Measurements from ENCODE around the gene DCDC2B.

Gene DCDC2B

GRCh38 chr1:32201011-32201855 is 7.7 kb upstream of the DCDC2B start:
- FAIRE-seq = no peak
- no peak for TF ChIP-seq POLR2A (IDR thresholded peaks at IDR 0.05; ENCODE audit: low read depth, low read length)
- no peak for DNase-seq (ENCODE audit: insufficient read length, low spot score)

- DNase-seq (ENCODE audit: insufficient read length, low spot score) = no peak
- TF ChIP-seq POLR2A (IDR thresholded peaks at IDR 0.05; ENCODE audit: low read depth, low read length) = no peak
- no peak for FAIRE-seq
Measured at GRCh38 chr1:32204943-32205361, 3.9 kb upstream of the DCDC2B start.

GRCh38 chr1:32205401-32206370 is 3.2 kb upstream of the DCDC2B start, which contains the start of gene IQCC:
Gene IQCC, plus strand, starts transcription at chr1:32205671. Its CDS starts 11 bp downstream, at chr1:32205682.
- TF ChIP-seq POLR2A (IDR thresholded peaks at IDR 0.05; ENCODE audit: low read depth, low read length) = peak; percentile 83
- FAIRE-seq (no peak), DNase-seq (ENCODE audit: insufficient read length, low spot score) (peak; percentile 79)

- TF ChIP-seq POLR2A (IDR thresholded peaks at IDR 0.05; ENCODE audit: low read depth, low read length) = 0 out of 2 replicates have a peak, but pooled peaks have one; percentile 11
- DNase-seq (ENCODE audit: insufficient read length, low spot score) = no peak
- no peak for FAIRE-seq
Measured at GRCh38 chr1:32208469-32208868, 420 bp upstream of the DCDC2B start.

- FAIRE-seq (no peak), DNase-seq (ENCODE audit: insufficient read length, low spot score) (peak; percentile 58)
- TF ChIP-seq POLR2A (IDR thresholded peaks at IDR 0.05; ENCODE audit: low read depth, low read length) = no peak
Measured at GRCh38 chr1:32215629-32216480, 7.0 kb downstream of the DCDC2B start.

GRCh38 chr1:32216566-32216965 is 7.7 kb downstream of the DCDC2B start:
- FAIRE-seq (no peak), DNase-seq (ENCODE audit: insufficient read length, low spot score) (no peak)
- no peak for TF ChIP-seq POLR2A (IDR thresholded peaks at IDR 0.05; ENCODE audit: low read depth, low read length)

GRCh38 chr1:32219022-32219421 is 10.1 kb downstream of the DCDC2B start:
- no peak for TF ChIP-seq POLR2A (IDR thresholded peaks at IDR 0.05; ENCODE audit: low read depth, low read length)
- FAIRE-seq (no peak), DNase-seq (ENCODE audit: insufficient read length, low spot score) (no peak)

GRCh38 chr1:32220746-32221580 is 12.1 kb downstream of the DCDC2B start:
- DNase-seq (ENCODE audit: insufficient read length, low spot score) = no peak
- FAIRE-seq = no peak

GRCh38 chr1:32221581-32221979 is 12.7 kb downstream of the DCDC2B start:
- FAIRE-seq (no peak), DNase-seq (ENCODE audit: insufficient read length, low spot score) (no peak)
- TF ChIP-seq POLR2A (IDR thresholded peaks at IDR 0.05; ENCODE audit: low read depth, low read length) = no peak

More at GRCh38 chr1:32220746-32221580, 12.1 kb downstream of the DCDC2B start:
- TF ChIP-seq POLR2A (IDR thresholded peaks at IDR 0.05; ENCODE audit: low read depth, low read length) = no peak

- DNase-seq (ENCODE audit: insufficient read length, low spot score) = peak; percentile 88
- no peak for FAIRE-seq
- peak; percentile 62; the same call in 1 of the 2 replicates for TF ChIP-seq POLR2A (IDR thresholded peaks at IDR 0.05; ENCODE audit: low read depth, low read length)
Measured at GRCh38 chr1:32221980-32222755, 13.3 kb downstream of the DCDC2B start, which contains the start of the genes EIF3I and TMEM234. Gene EIF3I, plus strand, starts transcription at chr1:32222407. Its CDS starts 35 bp downstream, at chr1:32222442. Gene TMEM234, minus strand, starts transcription at chr1:32222353. Its CDS starts 31 bp downstream, at chr1:32222322.

GRCh38 chr1:32223683-32224082 is 14.8 kb downstream of the DCDC2B start:
- no peak for FAIRE-seq
- no peak for DNase-seq (ENCODE audit: insufficient read length, low spot score)
- no peak for TF ChIP-seq POLR2A (IDR thresholded peaks at IDR 0.05; ENCODE audit: low read depth, low read length)
